ENCODE measurements around the gene ATP2B2. TPM values are rescaled to one million over a fixed set of nuclear protein-coding genes. Genes with fewer than 3 reads are reported as not detected.
A peak's percentile ranks its signal among the peaks of the same experiment; 100 is the strongest.

The ATP2B2 gene
- polyA plus RNA-seq, 2 of the 4 experiments (the other 2 are of a cell fraction): 0.03 to 0.04 TPM

GRCh38 chr3:10473581-10474274, 31.7 kb downstream of the ATP2B2 start (continued):
- TF ChIP-seq REST (IDR thresholded peaks at IDR 0.05) (no peak), EP300 (IDR thresholded peaks at IDR 0.05) (no peak), RFX5 (IDR thresholded peaks at IDR 0.05) (no peak), ZNF302 (CRISPR knock-in tag; IDR thresholded peaks at IDR 0.05) (no peak)

DNA sequence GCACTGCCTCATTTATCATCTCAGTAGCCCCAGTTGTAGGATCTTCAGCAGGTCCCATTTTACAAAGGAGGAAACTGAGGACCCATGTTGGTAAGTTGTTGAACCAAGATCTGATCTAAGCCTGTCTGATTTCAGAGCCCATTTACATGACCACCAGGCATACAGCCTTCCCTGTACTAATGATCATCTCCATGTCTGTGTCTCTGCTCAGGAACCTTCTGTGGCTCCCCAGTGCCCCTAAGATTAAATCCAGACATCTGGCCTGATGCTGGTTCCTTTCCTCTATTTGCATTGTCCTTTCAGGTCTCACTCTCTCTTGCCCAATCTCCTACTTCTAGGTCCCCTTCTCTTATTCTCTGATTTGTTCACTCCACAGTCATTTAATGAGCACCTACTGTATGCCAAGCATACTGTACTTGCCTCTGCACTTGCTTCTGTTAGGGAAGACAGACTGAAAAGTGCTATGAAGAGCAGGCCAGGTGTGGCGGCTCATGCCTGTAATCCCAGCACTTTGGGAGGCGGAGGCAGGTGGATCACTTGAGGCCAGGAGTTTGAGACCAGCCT, 32.4 kb downstream of the ATP2B2 start:
- CTCF ChIA-PET: no interaction called here
- WGBS (ENCODE audit: missing lambda C conversion rate): no CpG with 5 or more reads among the region's 2 CpGs

GRCh38 chr3:10471054-10471688, 34.2 kb downstream of the ATP2B2 start:
- DNase-seq (ENCODE audit: low read depth in 1 of 2, low spot score in 1 of 2): no peak
- Histone ChIP-seq H3K27ac (no peak overlapping the region), H3K4me3 (no peak overlapping the region), H3K4me2 (no peak overlapping the region), H3K9me3 (no peaks in the 10 kb centered on the region), H3K4me1 (no peaks in the 10 kb centered on the region)
- ChIA-PET POLR2A (no interaction called here), CTCF (no interaction called here)
- ATAC-seq: no peak
- TF ChIP-seq, protein P1, sequence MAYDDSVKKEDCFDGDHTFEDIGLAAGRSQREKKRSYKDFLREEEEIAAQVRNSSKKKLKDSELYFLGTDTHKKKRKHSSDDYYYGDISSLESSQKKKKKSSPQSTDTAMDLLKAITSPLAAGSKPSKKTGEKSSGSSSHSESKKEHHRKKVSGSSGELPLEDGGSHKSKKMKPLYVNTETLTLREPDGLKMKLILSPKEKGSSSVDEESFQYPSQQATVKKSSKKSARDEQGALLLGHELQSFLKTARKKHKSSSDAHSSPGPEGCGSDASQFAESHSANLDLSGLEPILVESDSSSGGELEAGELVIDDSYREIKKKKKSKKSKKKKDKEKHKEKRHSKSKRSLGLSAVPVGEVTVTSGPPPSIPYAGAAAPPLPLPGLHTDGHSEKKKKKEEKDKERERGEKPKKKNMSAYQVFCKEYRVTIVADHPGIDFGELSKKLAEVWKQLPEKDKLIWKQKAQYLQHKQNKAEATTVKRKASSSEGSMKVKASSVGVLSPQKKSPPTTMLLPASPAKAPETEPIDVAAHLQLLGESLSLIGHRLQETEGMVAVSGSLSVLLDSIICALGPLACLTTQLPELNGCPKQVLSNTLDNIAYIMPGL (CRISPR knock-in tag; IDR thresholded peaks at IDR 0.05; ENCODE audit: borderline replicate concordance): no peak
- TF ChIP-seq CHD2 (IDR thresholded peaks at IDR 0.05; ENCODE audit: low read length, partially characterized antibody): no peak
- no peak for FAIRE-seq
- 46% methylated on average over 20 of the region's 20 CpGs for WGBS (ENCODE audit: missing lambda C conversion rate)

More for the DNA sequence above, 32.4 kb downstream of the ATP2B2 start:
- no peak overlapping the region for H3K27ac ChIP-seq
- DNase-seq (ENCODE audit: low read depth in 1 of 2, low spot score in 1 of 2) (no peak), FAIRE-seq (no peak), ATAC-seq (no peak)
- no peak overlapping the region for H3K4me3 ChIP-seq
- H3K4me1 ChIP-seq: no peaks in the 10 kb centered on the region
- no peaks in the 10 kb centered on the region for H3K9me3 ChIP-seq
- POLR2A ChIA-PET: no interaction called here
- H3K4me2 ChIP-seq: no peak overlapping the region
- TF ChIP-seq NR3C1 (IDR thresholded peaks at IDR 0.05) (no peak), ESRRA (IDR thresholded peaks at IDR 0.05; ENCODE audit: borderline replicate concordance, low read length) (no peak), ZNF302 (CRISPR knock-in tag; IDR thresholded peaks at IDR 0.05) (no peak), RFX5 (IDR thresholded peaks at IDR 0.05) (no peak), ZFP36 (IDR thresholded peaks at IDR 0.05; ENCODE audit: borderline replicate concordance, partially characterized antibody) (peak; percentile 20)
- TF ChIP-seq, protein P2, sequence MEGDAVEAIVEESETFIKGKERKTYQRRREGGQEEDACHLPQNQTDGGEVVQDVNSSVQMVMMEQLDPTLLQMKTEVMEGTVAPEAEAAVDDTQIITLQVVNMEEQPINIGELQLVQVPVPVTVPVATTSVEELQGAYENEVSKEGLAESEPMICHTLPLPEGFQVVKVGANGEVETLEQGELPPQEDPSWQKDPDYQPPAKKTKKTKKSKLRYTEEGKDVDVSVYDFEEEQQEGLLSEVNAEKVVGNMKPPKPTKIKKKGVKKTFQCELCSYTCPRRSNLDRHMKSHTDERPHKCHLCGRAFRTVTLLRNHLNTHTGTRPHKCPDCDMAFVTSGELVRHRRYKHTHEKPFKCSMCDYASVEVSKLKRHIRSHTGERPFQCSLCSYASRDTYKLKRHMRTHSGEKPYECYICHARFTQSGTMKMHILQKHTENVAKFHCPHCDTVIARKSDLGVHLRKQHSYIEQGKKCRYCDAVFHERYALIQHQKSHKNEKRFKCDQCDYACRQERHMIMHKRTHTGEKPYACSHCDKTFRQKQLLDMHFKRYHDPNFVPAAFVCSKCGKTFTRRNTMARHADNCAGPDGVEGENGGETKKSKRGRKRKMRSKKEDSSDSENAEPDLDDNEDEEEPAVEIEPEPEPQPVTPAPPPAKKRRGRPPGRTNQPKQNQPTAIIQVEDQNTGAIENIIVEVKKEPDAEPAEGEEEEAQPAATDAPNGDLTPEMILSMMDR (IDR thresholded peaks at IDR 0.05): no peak
